Measurements from ENCODE around the gene SEMA3F. TPM values are rescaled to one million over a fixed set of nuclear protein-coding genes. Genes with fewer than 3 reads are reported as not detected.

SEMA3F gene
- total RNA-seq, 1 experiment from 2014 or later = 3.9 TPM

DNA sequence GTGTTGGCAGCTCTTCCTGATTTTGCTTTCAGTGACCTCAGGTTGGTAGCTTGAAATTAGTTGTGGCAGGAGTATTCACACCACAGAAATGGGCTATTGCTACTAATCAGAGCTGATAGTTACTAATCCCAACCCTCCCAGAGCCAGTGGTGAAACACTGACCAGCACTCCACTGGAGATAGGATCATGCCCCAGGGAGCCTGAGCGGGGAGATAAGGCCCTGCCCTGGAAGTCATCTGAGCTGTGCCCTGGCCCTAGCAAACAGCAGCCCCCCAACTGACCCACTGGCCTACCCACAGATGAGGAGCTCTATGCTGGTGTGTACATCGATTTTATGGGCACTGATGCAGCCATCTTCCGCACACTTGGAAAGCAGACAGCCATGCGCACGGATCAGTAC, 26.9 kb downstream of the SEMA3F start:
- H3K27ac ChIP-seq (ENCODE audit: low read depth, low read length, poor library complexity, severe bottlenecking) = no peak overlapping the region
- DNase-seq (ENCODE audit: low spot score) = no peak
- no TSS peak for BruUV-seq (replicated peaks)
- no peaks in the 10 kb centered on the region for H3K27me3 ChIP-seq (replicated peaks; ENCODE audit: insufficient read depth, low read depth, low read length, poor library complexity)
- intact Hi-C loops (cut with micrococcal nuclease; ENCODE audit: unreplicated experiment) = no loop called here
- no peak overlapping the region for H3K4me3 ChIP-seq (ENCODE audit: low read depth, low read length, poor library complexity, severe bottlenecking)
- no peaks in the 10 kb centered on the region for H3K9me3 ChIP-seq (ENCODE audit: low read depth, low read length, poor library complexity, severe bottlenecking)
- ChIA-PET CTCF (no interaction called here), POLR2A (ENCODE audit: low non-redundant PET) (interaction anchor here (0.6 kb wide), 1 partner anchor 1023 kb away, joined by 5 read pairs; no protein-coding TSS in a partner anchor)
- H3K36me3 ChIP-seq (ENCODE audit: insufficient read depth, low read length, poor library complexity, severe bottlenecking) = no peaks in the 10 kb centered on the region
- no peak for TF ChIP-seq CTCF (conservative IDR thresholded peaks at IDR 0.05; ENCODE audit: low read depth, low read length)
- no peak for TF ChIP-seq EZH2 (IDR thresholded peaks at IDR 0.05; ENCODE audit: borderline replicate concordance, low read depth, low read length, poor library complexity, severe bottlenecking)
- no peaks in the 10 kb centered on the region for H3K4me1 ChIP-seq (ENCODE audit: insufficient read depth, low read length, poor library complexity, severe bottlenecking)

DNA sequence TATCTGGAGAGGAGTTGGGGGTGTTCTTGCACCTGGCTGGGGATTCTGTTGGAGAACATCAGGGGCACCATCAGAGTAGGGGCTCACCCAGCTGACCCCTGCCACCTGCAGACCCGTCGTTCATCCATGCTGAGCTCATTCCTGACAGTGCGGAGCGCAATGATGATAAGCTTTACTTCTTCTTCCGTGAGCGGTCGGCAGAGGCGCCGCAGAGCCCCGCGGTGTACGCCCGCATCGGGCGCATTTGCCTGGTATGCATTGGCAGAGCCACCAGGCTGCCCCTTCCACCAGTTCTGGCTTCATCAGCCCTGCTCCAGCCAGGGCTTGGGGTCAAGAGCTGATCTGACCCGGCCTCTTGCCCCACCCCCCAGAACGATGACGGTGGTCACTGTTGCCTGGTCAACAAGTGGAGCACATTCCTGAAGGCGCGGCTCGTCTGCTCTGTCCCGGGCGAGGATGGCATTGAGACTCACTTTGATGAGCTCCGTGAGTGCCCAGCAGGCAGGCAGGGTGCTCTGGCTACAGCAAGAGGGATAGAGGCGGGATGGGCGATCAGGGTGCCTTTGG, 27.5 kb downstream of the SEMA3F start:
- Histone ChIP-seq H3K4me1 (ENCODE audit: insufficient read depth, low read length, poor library complexity, severe bottlenecking) (no peaks in the 10 kb centered on the region), H3K4me3 (ENCODE audit: low read depth, low read length, poor library complexity, severe bottlenecking) (no peak overlapping the region), H3K9me3 (ENCODE audit: low read depth, low read length, poor library complexity, severe bottlenecking) (no peaks in the 10 kb centered on the region), H3K36me3 (ENCODE audit: insufficient read depth, low read length, poor library complexity, severe bottlenecking) (no peaks in the 10 kb centered on the region), H3K27ac (ENCODE audit: low read depth, low read length, poor library complexity, severe bottlenecking) (no peak overlapping the region), H3K27me3 (replicated peaks; ENCODE audit: insufficient read depth, low read depth, low read length, poor library complexity) (no peaks in the 10 kb centered on the region)
- no peak for DNase-seq (ENCODE audit: low spot score)
- CTCF ChIA-PET = no interaction called here
- BruUV-seq (replicated peaks) = no TSS peak
- POLR2A ChIA-PET (ENCODE audit: low non-redundant PET) = no interaction called here
- intact Hi-C loops (cut with micrococcal nuclease; ENCODE audit: unreplicated experiment) = no loop called here
- TF ChIP-seq EZH2 (IDR thresholded peaks at IDR 0.05; ENCODE audit: borderline replicate concordance, low read depth, low read length, poor library complexity, severe bottlenecking) = no peak
- no peak for TF ChIP-seq CTCF (conservative IDR thresholded peaks at IDR 0.05; ENCODE audit: low read depth, low read length)

DNA sequence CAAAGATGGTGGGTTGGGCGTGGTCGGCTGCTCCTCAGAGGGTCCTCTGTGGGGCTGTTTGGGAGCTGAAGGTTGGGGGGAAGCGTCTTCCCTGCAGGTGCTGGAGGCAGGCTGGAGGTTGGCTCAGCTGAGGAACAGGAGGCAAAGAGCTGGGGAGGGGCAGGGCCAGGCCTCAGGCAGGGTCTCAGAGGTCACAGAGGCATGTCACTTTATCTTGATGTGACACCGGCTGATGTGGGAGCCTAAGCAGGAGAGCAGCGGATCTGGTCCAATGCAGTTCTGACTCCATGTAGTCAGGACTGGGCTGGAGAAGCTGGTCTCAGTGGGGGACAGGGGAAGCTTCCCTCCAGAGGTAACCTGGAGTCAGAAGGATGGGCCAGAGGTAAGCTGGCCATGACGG, 28.6 kb downstream of the SEMA3F start:
- ChIA-PET POLR2A (ENCODE audit: low non-redundant PET) (no interaction called here), CTCF (no interaction called here)
- no peak for TF ChIP-seq EZH2 (IDR thresholded peaks at IDR 0.05; ENCODE audit: borderline replicate concordance, low read depth, low read length, poor library complexity, severe bottlenecking)
- TF ChIP-seq CTCF (conservative IDR thresholded peaks at IDR 0.05; ENCODE audit: low read depth, low read length) = no peak
- BruUV-seq (replicated peaks) = no TSS peak
- H3K27ac ChIP-seq (ENCODE audit: low read depth, low read length, poor library complexity, severe bottlenecking) = no peak overlapping the region
- intact Hi-C loops (cut with micrococcal nuclease; ENCODE audit: unreplicated experiment) = no loop called here
- no peaks in the 10 kb centered on the region for H3K27me3 ChIP-seq (replicated peaks; ENCODE audit: insufficient read depth, low read depth, low read length, poor library complexity)
- H3K36me3 ChIP-seq (ENCODE audit: insufficient read depth, low read length, poor library complexity, severe bottlenecking) = no peaks in the 10 kb centered on the region
- no peak for DNase-seq (ENCODE audit: low spot score)
- H3K4me1 ChIP-seq (ENCODE audit: insufficient read depth, low read length, poor library complexity, severe bottlenecking) = no peaks in the 10 kb centered on the region
- no peak overlapping the region for H3K4me3 ChIP-seq (ENCODE audit: low read depth, low read length, poor library complexity, severe bottlenecking)
- no peaks in the 10 kb centered on the region for H3K9me3 ChIP-seq (ENCODE audit: low read depth, low read length, poor library complexity, severe bottlenecking)

All from A673 (cell line).